GM21528 (cell line): Measurements from ENCODE around the gene ATP1B4.
"Not testable (repeated sequence)": the region's sequence is repeated elsewhere in the genome, so short reads cannot be mapped to it uniquely, and the experiment has no call there.

Experiments
- ATAC-seq: cut with Tn5 transposase; IDR thresholded peaks from one replicate; pipeline ENCODE4 v1.9.1; 2021; ENCODE audit warnings: mild to moderate bottlenecking, moderate library complexity; ENCODE audit not compliant: unreplicated experiment, low FRiP score

ATP1B4 gene

DNA sequence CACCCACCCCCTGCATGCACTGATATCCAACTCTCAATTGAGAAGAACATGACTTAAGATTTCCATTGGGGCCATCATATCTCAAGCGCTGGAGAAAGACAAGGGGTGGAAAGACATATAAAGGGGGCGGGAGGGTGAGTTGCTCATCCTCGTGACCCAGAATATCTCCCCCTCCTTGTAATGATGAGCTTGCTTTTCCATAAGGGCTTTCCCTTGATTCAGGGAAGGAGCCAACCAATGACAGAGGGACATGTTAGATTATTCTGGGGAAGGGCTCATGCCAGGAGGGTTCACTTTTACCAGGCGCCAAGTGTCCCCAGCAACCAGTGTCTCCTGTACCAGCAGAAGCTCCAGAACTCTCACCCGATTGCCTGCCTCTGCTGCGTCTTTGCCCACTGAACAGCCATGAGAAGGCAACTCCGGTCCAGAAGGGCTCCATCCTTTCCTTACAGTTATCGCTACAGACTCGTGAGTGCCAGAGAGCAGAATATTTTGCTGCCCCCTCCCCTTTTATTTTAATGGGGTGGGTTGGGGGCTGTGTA lies at the start of gene ATP1B4:
TSS of gene ATP1B4 (plus strand) at position 326 of the 542 bp plus-strand sequence. CDS start at position 406, 80 bp downstream.
- no peak for ATAC-seq

DNA sequence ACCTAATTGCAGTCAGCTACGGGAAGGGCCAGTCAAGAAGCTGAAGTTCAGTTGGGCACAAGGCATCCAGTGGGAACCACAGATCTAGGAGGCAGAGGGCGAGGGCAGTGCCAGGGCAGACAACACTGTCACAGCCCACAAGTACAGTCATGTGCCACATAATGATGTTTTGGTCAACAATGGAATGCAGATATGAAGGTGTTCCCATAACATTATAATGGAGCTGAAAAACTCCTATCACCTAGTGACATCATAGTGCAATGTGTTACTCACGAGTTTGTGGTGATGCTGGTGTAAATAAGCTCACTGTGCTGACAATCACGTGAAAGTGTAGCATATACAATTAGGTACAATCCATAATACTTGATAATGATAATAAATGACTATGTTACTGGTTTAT lies 46.1 kb upstream of the ATP1B4 start:
- ATAC-seq: no peak

DNA sequence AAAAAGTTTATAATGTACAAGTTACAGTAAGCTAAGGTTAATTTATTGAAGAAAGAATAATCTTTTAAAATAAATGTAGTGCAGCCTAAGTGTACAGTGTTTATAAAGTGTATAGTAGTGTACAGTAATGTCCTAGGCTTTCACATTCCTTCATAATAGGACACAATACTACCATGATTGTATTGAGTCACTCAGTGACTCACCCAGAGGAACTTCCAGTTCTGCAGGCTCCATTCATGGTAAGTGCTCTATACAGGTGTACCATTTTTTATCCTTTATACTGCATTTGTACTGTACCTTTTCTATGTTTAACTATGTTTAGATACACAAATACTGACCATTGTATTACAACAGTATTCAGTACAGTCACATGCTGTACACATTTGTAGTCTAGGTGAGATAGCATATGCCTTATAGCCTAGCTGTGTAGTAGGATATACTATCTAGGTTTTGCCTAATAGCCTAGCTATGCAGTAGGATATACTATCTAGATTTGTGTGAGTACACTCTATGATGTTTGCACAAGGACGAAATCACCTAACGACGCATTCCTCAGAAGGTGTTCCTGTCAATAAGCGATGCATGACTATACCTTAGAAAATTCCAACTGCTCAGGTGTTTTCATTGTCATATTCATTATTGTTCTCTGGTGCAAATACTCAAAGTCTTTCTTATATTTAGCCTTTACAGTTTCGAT lies 45.2 kb upstream of the ATP1B4 start:
- no peak for ATAC-seq

DNA sequence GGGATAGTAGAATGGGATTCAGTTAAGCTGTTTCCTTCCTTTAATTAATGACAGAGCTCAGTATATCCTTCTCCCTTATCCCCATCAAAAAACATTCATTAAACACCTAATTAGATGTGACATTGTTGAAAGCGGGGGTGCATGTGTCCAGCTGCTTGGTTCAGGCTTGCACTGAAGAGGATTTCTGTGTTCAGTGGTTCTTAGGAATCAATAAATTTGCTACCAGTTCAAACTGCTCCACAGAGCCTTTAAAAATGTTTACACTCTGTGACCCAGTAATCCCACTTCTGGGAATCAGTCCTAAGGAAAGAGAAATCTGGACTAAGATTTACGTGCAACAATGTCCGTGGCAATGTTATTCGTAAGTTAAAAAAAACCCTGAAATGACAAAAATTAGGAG lies 43.5 kb upstream of the ATP1B4 start:
- no peak for ATAC-seq

DNA sequence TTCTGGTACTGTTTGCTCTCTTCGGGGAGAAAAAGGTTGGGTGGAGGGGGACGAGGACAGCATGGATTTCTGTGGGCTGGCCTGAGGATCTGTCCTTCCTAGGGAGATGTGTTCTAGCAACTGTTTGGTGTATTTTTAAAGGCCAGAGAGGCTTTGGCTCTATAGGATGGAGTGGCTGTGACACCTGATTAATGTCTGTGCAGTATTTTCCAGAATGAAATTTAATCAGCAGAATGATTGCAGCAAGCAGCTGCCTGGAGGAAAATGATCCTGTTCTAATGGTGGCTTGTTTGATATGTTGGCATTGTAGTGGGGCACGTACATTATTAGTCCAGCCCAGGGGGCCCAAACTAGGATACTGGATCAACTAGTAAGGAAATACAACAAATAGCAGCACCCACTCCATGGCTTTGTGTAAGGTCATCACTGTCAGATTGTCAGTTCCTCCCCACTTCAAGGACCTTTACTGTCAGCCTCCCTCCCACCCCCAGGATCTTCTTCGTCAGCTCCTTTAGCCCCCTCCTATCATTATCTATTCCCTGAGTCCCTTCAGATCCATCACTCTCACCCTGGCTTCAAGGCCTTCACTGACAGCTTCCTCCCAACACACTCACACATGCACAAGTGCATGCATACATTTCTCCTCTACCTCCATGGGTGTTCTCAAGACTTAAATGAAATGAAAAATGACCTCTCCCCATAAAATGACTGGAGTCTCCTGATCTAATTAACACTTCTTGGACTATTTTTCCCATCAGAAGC lies 40.2 kb upstream of the ATP1B4 start:
- ATAC-seq: no peak

DNA sequence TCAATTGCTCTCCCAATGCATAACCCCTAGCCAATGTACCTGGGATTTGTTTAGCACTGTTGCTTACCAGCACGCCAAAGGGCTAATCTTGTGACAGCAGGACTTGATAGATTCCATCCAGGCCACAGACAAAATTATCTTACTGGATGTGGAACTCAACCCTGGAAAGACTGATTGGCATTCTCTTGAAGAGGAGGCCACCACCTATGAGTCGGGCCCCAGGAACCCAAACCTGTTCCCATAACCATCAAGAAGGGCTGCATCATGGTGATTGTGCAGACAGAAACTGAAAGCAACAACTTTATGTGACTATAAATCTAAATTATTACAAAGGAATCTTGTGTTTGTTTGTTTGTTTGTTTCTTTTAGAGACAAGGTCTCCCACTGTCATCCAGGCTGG lies 30.8 kb upstream of the ATP1B4 start:
- ATAC-seq: no peak

DNA sequence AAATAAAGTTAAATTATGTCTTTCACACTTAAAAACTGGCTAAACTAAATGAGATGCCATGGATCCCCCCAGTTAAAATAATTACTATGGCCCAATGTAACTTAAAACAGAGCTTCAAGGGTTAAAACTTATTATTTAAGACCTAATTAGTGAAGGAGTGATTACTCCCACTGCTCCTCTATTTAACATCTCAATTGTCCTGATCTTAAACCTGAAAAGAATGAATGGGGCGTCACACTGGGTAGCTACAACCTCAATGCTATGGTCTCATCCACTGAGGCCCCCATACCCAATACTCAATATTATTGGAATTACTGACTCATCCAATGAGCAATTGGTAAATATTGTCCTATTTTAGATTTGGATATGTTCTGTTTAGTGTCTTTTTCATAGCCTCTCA lies 29.5 kb upstream of the ATP1B4 start:
- ATAC-seq: no peak

DNA sequence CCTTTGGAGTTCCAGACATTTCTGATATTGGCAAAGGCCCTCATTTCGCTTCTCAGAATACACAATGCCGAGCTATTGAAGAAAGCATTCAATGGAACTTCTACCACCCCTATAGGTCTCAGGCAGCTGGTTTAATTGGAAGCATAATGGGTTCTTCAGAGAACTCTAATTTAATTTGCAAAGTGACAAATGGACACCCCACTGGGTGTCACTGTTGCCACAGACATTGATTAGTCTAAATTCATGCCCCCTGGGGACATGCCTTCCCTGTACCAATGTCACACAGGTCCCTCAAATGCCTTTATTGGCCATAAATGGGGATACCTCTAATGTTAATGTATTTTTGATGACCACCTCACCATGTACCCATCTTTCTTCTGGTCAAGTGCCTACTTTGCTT lies 27.7 kb upstream of the ATP1B4 start:
- no peak for ATAC-seq

DNA sequence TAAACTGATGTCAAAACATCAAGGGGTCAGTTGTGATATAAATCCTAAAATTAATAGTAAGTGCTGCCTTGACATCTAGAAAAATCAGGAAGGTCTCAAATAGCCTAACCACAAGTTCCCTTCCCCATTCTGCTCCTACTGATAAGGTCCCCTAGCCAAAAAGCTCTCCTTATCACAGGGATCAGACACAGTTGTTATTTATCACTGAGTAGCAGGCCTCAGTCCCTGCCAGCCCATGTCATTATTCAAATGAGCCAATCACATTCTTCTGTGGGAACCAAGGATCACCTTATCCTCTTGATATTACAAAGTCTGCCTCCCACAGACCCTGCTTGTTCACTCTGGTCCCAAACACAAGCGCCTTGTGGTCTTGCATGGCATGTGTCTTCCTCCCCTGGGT lies 27.3 kb upstream of the ATP1B4 start:
- no peak for ATAC-seq

DNA sequence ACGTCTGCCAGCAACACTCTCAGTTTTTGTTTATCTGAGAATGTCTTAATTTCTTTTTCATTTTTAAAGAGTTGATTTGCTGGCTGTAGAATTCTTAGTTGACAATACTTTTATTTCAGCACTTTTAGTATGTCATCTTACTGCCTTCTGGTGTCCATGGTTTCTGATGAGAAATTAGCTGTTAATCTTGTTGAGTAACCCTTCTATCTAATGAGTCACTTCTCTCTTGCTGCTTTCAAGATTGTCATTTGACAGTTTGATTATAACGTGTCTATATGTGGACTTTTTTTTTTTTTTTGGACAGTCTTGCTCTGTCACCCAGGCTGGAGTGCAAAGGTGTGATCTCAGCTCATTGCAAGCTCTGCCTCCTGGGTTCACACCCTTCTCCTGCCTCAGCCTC lies 26.6 kb upstream of the ATP1B4 start:
- ATAC-seq: no peak

DNA sequence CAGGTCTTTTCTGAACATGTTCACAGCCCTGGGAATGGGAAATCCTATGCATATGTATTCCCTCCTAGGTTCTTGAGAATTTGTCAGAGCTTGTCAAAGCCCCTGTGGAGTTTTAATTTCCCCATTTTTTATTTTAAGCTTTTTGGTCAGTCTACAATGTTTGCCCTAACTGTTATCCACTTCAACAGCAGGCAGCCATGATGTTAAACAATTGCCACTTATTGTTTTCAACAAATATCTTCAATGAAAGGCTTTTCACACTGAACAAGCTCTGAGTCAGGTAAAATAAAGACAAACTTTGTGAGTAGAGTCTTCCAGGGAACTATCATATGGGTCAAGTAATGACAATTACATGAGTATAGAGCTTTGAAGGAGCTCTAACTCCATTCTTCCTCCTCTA lies 25.0 kb upstream of the ATP1B4 start:
- ATAC-seq: no peak

DNA sequence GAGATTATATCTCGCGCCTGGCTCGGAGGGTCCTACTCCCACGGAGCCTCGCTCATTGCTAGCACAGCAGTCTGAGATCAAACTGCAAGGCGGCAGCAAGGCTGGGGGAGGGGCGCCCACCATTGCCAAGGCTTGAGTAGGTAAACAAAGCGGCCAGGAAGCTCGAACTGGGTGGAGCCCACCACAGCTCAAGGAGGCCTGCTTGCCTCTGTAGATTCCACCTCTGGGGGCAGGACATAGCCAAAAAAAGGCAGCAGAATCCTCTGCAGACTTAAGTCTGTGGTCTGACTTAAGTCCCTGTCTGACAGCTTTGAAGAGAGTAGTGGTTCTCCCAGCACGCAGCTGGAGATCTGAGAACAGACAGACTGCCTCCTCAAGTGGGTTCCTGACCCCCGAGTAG lies 17.3 kb upstream of the ATP1B4 start:
- not testable (repeated sequence) for ATAC-seq

DNA sequence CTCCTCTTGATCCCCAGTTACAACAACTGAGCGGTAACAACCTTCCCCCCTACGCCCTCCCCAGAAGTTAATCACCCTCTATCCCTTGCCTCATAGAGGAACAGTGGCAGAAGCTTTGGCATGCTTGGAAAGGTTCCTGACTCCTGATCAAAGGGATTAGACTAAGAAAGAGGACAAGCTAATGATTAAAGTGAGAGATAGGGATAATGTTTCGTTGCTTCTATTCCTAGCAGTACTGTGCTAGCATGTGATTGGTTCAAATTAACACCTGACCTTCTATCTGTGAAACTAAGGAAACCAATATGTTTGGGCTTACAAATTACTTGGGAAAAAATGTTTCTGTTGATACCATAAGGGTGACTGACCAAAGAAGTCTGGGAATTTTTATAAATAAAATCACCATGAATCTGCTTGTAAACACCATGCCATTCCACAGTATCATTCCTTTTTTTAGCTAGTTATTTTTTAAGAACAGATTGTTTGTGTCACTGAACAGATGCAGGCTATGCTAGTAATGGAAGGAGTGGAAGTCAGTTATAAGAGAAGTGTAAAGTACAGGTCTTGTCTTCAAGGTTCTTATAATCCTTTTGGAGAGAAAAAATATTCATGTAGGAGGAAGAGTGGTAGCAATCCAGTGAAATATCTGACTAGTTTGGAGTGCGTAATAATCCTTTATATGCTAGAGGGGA lies 11.3 kb upstream of the ATP1B4 start:
- no peak for ATAC-seq

DNA sequence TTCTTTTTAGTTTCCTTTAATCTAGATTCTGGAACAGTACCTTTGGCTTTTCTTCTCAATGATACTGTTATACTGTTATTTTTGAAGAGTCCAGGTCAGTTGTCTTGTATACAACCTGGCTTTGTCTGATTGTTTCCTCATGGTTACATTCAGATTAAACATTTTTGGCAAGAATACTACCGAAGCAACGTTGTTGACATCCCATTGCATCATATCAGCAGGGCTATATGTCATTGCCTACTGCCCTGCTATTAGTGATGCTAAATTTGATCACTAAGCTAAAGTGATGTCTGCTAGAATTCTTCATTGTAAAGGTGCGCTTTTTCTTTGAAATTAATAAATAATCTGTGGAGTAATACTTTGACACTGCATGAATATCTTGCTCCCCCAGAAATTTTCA lies 5.8 kb upstream of the ATP1B4 start:
- ATAC-seq: no peak

DNA sequence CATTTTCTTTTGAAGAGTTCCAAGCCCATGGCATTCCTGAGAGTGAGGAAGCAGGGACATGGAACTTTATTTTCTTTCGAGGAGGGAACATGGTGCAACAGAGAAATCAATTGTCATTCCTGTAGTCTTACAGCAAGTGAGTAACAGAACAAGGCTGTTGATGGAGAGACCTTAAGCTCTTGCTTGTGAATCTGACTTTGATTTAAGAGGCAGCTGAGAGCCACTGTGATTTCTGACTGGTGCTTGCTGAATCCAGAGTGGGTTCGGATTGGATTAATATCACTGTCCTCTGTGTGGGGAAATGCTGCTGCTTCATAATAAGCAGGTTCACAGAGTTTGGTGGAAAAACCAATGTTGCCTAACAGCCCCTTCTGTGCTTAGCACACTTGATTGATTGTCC lies 4.7 kb upstream of the ATP1B4 start:
- no peak for ATAC-seq

DNA sequence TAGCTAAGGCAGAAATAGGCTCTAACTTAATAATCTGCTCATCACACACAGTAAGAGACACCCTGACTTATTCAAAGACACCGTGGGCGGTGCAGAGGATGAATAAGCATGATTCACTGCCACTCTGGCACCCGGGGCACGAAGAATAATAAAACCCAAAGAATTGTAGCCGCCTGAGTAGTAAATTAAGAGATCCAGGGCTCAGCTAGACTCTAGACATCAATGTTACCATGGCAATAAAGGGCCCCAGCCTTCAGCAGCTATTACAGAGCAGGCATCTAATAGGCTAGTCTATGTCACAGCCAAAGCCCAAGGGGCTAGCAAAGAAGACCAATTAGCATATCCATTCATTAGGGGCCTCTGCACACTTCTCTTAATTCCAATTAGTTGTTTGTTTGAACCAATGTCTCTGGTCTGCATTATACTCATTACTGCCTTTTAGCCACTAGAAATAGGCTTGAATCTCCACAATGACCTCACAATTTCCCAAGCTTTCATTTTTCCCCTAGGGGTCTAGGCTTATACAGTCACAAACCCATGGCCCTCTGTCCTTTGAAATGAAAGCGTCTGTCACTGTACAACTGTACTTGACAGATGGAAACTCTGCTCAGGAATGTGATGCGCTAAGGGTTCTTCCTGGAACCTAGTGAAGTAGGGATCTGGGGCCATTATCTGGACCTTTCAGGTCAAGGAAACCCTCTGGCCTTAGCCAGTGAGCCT lies 3.0 kb upstream of the ATP1B4 start:
- no peak for ATAC-seq

DNA sequence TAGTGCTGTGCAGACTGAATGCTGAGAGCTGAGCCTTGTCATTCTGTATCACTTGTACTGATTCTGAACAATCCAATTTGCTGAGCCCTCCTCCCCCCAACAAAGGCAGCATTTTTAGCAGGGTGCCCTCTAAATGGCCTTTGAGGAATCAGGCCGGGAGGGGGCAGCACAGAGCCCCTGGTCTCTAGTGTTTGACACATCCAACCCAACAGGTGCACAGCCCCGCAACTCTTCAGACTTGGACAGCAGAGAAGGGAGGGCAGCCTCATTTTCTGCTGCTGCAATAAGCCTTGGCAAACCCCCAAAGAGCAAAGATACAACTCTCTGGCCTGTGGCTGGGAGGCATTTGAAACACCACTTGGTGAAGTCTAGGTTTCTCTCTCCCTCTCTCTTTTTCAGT lies 3.4 kb downstream of the ATP1B4 start:
- ATAC-seq: no peak

DNA sequence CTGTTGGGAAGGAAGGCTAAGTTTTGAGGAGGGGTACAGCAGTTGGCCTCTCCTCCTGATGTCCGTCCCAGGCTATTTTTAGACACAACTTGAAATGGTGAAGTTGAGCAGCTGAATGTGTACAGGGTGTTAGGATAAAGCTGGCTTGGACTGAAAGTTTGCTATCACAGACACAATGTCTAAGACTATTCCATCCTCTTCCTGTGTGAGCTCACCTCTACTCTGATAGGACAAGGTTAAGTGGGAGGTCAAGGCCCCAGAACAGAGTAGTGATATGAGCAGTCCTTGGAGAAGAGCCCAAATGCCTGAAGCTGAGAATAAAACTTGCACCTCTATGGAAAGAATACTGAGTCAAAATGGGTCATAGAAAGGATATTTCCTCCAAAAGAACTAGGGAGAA lies 4.1 kb downstream of the ATP1B4 start:
- ATAC-seq: no peak

DNA sequence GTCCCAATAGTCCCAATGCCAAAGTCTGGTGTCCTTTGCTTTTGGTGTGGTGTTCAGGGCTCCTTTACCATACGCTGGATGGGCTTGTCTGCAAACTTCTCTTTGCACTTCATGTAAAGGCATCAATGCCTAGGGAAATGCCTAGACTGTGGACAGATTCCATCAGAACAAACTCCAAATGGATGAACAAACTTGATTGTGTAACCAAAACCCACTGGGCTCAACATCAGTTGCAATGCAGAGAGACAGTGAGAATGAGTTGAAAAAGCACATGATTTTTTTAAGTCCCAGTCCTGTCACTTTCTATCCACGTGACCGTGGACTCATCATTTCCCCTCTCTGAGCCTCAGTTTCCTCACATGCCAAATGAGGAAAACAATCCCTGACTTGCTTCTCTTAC lies 4.9 kb downstream of the ATP1B4 start:
- ATAC-seq: no peak

DNA sequence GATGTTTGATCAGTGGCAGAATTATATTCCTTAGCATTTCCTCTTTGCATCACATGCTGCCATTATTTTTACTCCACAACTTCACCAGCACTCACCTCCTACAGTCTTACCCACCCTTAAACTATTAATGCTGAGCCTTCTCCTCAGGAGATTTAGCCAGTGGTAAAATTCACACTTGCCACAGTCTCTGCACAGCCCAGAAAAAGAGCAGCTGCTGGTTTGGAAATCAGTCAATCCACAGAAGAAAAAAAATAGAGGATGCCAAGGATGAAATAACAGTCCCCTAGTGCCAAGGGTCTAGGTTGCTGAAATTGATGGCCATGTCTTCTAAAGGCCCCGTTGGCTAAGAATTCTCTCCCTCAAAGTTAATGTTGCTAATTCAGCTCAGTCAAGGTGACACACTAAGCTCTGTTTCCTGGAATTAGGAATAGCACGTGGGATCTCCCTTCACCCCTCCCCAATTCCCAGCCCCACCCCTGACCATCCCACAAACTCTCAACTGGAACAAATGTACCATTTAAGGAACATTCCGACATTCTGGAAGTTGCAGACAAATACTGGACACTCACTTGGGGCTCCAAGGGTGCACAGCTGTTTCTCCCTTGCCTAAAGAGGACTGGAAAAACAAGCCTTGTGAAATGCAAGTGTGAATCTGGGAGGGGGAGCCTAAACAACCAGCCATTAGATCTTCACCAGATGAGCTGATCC lies 5.7 kb downstream of the ATP1B4 start:
- ATAC-seq: no peak
